Mesothelial cell of epicardium (in vitro differentiated cells): ENCODE data around the gene CD247. TPM values are rescaled to one million over a fixed set of nuclear protein-coding genes. Genes with fewer than 3 reads are reported as not detected.

Experiments used
- DNase-seq, 2 experiments: peaks; one replicate each; pipeline ENCODE4 v3.0.0; 2021; ENCODE audit warnings: low spot score in 2 of 2; ENCODE audit not compliant: unreplicated experiment in 2 of 2
- H3K27ac Mint-ChIP-seq: 2 replicates; pipeline ENCODE4 v1.8.0; 2021; ENCODE audit warnings: mixed read lengths
- H3K27me3 Mint-ChIP-seq: 2 replicates; pipeline ENCODE4 v1.8.0; 2021; ENCODE audit warnings: low read depth, mixed read lengths
- H3K36me3 Mint-ChIP-seq: 2 replicates; pipeline ENCODE4 v1.8.0; 2021; ENCODE audit warnings: mixed read lengths
- H3K4me1 Mint-ChIP-seq: 2 replicates; pipeline ENCODE4 v1.8.0; 2021; ENCODE audit warnings: mixed read lengths
- H3K4me3 Mint-ChIP-seq: 2 replicates; pipeline ENCODE4 v1.8.0; 2021; ENCODE audit warnings: mild to moderate bottlenecking, moderate library complexity, mixed read lengths
- H3K9me3 Mint-ChIP-seq: 2 replicates; pipeline ENCODE4 v1.8.0; 2021; ENCODE audit warnings: mixed read lengths
- total RNA-seq: library from RNA; stranded (reverse); gene quantifications from 3 replicates; pipeline ENCODE4 v1.2.1, GENCODE V29; 2021
- TF ChIP-seq, protein P1 (sequence below): fragments of 200-600 bp; sonication (generic); IDR thresholded peaks from one replicate; pipeline ENCODE4 v1.5.0; 2021; ENCODE audit warnings: antibody characterized with exemption; ENCODE audit not compliant: unreplicated experiment

The CD247 gene
- total RNA-seq, 1 donor from 2014 or later: 0.13 TPM

DNA sequence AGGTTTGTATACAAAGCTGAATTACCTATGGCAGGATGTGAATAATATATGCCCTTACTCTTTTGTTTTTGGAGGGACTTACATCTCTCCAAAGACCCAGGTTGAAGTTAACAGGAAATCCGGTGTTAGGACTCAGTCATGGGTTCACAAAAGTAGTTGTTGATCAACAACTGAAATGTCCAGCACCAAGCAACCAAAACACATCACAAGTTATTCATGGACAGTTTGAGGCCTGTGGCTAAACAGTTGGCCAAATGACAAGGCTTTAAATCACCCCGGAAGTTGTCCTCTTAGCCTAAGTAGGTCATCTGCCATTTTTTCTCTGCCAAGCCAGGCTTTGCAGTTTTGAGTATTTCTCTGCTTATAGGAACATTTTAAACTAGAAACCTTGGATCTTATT, 89.9 kb downstream of the CD247 start:
- Mint-ChIP-seq H3K27me3 (no peaks in the 10 kb centered on the region), H3K4me3 (no peak overlapping the region), H3K36me3 (no peaks in the 10 kb centered on the region), H3K9me3 (no peaks in the 10 kb centered on the region), H3K27ac (no peak overlapping the region), H3K4me1 (peaks cover 6% of the 10 kb centered on the region)
- TF ChIP-seq, protein P1, sequence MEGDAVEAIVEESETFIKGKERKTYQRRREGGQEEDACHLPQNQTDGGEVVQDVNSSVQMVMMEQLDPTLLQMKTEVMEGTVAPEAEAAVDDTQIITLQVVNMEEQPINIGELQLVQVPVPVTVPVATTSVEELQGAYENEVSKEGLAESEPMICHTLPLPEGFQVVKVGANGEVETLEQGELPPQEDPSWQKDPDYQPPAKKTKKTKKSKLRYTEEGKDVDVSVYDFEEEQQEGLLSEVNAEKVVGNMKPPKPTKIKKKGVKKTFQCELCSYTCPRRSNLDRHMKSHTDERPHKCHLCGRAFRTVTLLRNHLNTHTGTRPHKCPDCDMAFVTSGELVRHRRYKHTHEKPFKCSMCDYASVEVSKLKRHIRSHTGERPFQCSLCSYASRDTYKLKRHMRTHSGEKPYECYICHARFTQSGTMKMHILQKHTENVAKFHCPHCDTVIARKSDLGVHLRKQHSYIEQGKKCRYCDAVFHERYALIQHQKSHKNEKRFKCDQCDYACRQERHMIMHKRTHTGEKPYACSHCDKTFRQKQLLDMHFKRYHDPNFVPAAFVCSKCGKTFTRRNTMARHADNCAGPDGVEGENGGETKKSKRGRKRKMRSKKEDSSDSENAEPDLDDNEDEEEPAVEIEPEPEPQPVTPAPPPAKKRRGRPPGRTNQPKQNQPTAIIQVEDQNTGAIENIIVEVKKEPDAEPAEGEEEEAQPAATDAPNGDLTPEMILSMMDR: no peak
- DNase-seq: no peak

DNA sequence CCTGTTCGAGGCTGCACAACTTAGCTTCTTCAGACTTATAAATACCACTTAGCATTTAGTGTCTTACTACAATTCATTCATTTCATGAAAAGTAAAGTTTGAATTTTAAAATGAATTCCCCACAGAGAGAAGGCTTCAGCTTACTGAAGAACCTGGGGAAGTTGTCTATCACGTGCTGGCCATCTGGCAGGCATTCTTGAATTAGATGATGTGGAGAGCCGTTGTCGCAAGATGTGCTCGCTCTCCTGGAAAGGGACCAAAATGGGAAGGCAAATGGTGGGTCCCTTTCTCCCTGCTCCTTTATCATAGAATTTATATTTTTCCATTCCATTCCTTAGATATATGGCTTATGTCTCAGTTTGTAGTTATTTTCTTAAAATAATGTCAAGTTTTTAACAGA, 90.5 kb downstream of the CD247 start:
- no peak for DNase-seq
- H3K4me1 Mint-ChIP-seq: peaks cover 6% of the 10 kb centered on the region

DNA sequence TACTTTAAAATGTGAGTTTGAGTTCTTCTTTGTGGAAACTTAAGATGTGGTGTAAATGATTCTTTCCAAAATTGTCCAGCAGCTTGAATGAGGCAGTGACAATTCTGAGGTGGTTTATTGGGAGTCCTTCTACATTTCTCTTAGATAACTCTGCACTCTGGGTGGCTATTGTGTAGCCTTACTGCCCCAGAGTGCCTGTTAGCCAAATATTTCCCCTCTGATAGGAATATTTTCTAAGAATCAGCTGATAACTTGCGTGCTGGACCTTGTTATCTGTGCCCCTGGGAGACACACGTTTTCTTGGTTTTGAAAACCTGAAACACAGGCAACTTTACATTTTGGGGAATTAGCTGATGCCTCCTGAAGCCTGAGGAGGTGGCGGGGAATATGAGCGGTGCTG, 91.6 kb downstream of the CD247 start:
- DNase-seq: no peak
- Mint-ChIP-seq H3K27me3 (no peaks in the 10 kb centered on the region), H3K27ac (no peak overlapping the region), H3K36me3 (no peaks in the 10 kb centered on the region), H3K4me1 (peaks cover 6% of the 10 kb centered on the region), H3K4me3 (no peak overlapping the region), H3K9me3 (no peaks in the 10 kb centered on the region)
- TF ChIP-seq, protein P1: no peak

More for the DNA sequence above, 90.5 kb downstream of the CD247 start:
- TF ChIP-seq, protein P1: no peak
- no peaks in the 10 kb centered on the region for H3K36me3 Mint-ChIP-seq
- no peaks in the 10 kb centered on the region for H3K27me3 Mint-ChIP-seq
- H3K4me3 Mint-ChIP-seq: no peak overlapping the region
- H3K27ac Mint-ChIP-seq: no peak overlapping the region
- no peaks in the 10 kb centered on the region for H3K9me3 Mint-ChIP-seq

DNA sequence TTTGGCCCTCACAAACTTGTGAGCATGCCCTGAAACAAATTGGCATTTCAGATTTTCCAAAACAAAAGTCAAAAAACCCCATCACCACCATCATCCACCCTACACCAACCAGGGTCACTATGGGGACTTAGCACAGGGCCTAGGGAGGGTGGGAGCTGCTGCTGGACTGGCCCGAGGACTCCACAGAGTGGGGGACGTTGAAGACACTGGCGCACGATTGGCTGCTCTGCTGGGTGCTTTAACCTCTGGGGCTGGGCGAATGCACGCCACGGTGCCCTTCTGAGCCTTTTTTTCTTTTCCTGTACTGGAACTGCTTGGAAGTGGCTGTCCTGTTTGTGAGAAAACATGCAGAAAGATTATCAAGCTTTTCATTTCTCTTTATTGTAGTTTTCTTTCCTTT, 92.8 kb downstream of the CD247 start:
- Mint-ChIP-seq H3K4me1 (peaks cover 4% of the 10 kb centered on the region), H3K27ac (no peak overlapping the region), H3K4me3 (no peak overlapping the region), H3K27me3 (no peaks in the 10 kb centered on the region), H3K36me3 (no peaks in the 10 kb centered on the region), H3K9me3 (no peaks in the 10 kb centered on the region)
- no peak for DNase-seq
- TF ChIP-seq, protein P1: no peak

DNA sequence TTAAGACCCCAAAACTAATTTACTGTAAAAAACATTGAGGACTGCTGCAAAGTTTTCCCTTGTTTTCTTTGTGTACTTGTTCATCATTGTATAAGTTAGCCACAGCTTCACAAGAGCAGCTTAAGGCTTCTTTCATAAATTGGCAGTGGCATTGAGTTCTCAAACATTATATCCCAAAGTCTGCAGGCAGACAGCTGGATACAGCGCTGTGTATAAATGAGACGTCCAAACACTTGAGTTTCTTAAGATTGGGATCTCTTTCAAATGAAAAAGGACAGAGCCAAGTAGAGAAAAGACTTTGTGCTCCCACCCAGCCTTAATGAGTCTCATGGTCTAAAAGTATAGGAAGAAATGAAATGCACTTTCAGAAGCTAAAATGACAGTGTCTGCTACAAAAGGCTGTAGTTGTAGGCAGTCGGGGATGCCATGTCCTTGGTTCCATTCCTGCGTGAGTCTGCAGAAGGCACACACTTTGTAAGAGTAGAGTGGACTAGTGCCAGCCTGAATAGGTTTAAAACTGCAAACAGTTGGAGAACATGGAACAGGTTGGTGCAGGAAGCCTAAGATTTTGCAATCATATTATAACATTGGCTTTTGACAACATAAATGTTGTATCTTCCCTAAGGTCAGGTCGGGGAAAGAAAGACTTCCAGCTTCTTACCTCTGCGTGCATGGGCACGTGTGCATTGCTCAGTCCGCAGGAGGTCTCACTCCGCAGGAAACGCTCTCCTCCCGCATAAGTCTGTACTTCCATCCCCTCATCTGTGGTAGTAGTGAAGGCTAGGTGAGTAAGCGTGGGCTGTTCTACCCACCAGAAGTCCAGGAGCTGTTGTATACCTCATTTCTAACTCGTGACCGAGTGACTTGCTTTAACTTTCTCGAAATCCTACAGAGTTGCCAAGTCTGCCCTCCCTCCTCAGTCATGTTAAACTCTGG, 94.4 kb downstream of the CD247 start:
- H3K9me3 Mint-ChIP-seq: no peaks in the 10 kb centered on the region
- DNase-seq: no peak
- no peak overlapping the region for H3K4me3 Mint-ChIP-seq
- H3K27me3 Mint-ChIP-seq: no peaks in the 10 kb centered on the region
- TF ChIP-seq, protein P1: no peak
- peaks cover 2% of the 10 kb centered on the region for H3K4me1 Mint-ChIP-seq
- H3K27ac Mint-ChIP-seq: no peak overlapping the region
- no peaks in the 10 kb centered on the region for H3K36me3 Mint-ChIP-seq
